Dermis lymphatic vessel endothelial cell (primary cell): Measurements from ENCODE around the gene AURKA. TPM values are rescaled to one million over a fixed set of nuclear protein-coding genes. Genes with fewer than 3 reads are reported as not detected.

ENCODE experiments used
- total RNA-seq: library from RNA; depleted of rRNA; stranded (reverse); fragments of >200 nt; gene quantifications from 2 replicates; pipeline ENCODE4 v1.2.1, GENCODE V29; 2014

AURKA gene
- 5.4 and 5.6 TPM in 2 replicates for total RNA-seq

DNA sequence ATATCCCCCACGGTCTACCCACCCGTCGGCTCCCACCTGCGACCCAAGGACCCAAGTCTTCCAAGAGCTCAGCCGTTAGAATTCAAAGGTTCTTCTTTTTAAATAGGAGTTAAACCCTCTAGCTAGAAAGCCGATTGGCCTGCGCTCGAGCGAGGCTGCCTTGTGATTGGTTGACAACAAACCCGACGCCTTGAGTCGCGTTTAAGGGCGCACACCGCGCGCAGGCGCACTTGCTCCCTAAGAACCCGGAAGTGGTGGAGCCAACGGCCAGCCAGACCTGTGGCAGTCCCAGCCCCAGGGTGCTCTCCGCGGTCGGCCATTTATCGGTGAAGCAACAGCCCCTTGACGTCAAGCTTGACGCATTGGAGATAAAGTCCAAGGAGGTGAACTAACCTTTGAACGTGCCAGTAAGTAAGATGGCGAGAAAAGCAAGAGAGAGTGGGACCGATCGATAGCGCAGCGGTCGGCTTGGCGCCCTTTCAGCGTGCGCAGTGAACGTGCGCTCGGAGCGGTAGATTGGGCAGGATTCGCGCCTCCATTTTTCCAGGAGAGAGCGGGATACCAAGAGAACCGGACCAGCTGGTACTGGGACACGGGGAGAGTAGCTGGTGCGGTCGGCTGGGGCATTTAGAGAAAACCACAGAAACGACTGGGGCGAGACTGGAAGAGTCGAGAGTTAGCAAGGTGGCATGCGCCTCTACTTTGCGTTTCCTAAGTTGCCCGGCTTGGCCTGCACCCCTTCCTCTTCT, at the start of gene AURKA, which contains the start of gene CSTF1:
TSS of gene AURKA (minus strand) at position 84 of the 749 bp plus-strand sequence. CDS start 4,018 bp downstream, outside the sequence.
TSS of gene CSTF1 (plus strand) at position 514 of the 749 bp plus-strand sequence. CDS start 2,908 bp downstream, outside the sequence.

DNA sequence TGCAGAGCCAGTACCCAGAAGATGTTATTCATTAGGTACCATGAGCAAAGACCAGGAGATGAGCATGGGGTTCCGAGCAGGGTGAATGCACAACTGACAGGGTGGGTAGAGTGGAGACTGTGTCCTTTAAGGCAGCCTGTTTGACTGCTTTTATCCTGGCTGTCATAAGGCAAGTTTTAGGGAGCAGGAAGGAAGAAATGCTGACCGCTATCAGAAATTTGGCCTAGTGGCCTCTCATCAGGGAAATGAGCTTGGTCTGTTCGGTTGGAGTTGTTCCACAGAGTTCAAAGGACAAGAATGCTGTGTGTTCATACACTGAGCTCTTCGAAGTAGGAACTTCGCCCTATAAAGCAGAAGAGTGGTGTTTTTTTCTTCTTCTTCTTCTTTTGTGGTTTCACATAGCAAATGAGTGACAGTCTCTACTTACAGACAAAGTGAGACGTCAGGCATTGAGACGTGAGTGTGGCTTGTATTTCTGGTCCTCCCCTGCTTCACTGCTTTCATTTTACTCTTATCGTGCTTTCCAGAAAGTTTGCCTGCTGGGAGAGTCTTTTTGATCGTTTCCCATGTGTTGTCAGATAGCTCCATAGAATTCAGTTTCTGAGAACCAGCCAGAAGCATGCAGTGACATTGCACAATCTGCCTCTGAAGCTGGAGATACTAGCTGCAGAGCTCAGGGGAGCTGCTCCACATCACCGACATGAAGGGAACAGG, 19.9 kb upstream of the AURKA start, which contains the start of gene CASS4:
TSS of gene CASS4 (plus strand) at position 502 of the 714 bp plus-strand sequence. CDS start at position 701, 199 bp downstream.

DNA sequence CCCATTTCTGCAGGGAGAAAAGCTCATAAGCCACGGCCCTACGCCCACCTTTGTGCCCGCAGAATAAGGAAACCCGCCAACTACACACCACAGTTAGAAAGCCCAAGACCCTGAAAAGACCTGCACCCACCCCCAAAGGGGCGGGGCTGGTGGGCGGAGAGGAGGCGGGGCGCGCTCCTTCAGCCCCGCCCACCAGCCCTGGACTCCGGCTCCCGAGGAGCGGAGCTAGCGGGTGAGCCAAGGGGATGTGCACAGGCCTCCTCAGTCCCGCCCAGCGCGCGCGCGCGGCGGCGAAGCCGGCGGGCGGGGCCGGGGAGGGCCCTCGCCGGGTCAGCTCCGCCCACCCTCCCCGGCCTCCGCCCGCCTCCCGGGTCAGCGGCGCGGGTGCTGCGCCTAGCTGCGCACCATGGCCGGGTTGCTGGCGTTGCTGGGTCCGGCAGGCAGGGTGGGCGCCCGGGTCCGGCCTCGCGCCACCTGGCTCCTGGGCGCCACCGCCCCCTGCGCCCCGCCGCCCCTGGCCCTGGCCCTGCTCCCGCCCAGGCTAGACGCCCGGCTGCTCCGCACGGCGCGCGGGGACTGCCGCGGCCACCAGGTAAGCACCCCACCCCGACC, 33.3 kb downstream of the AURKA start, which contains the start of gene FAM210B:
TSS of gene FAM210B (plus strand) at position 375 of the 612 bp plus-strand sequence. CDS start at position 407, 32 bp downstream.

Other genes starting within 250 kb of the AURKA start
- gene MC3R, start 143.5 kb downstream of the AURKA start, total RNA-seq: not detected in 2 replicates
- gene FAM210B, start 33.2 kb downstream of the AURKA start, total RNA-seq: 21.2 and 36.8 TPM in 2 replicates
- gene CSTF1, start 430 bp upstream of the AURKA start, total RNA-seq: 24.4 and 31.5 TPM in 2 replicates
- gene CASS4, start 20.0 kb upstream of the AURKA start, total RNA-seq: 0.09 and 0.22 TPM in 2 replicates
- 96.3 and 104 TPM in 2 replicates for gene RTF2, start 76.4 kb upstream of the AURKA start, total RNA-seq
- gene FAM209A, start 132.5 kb upstream of the AURKA start, total RNA-seq: 0.17 and 0.22 TPM in 2 replicates
- 0.22 TPM in 1 of 2 replicates, not detected in the other for gene FAM209B, start 141.0 kb upstream of the AURKA start, total RNA-seq
- under 0.01 TPM in 1 of 2 replicates, not detected in the other for gene TFAP2C, start 237.1 kb upstream of the AURKA start, total RNA-seq